WTC11 (cell line): ENCODE data around the gene MYOD1. TPM values are rescaled to one million over a fixed set of nuclear protein-coding genes. Genes with fewer than 3 reads are reported as not detected.

Experiments
- ATAC-seq: fragments of 200-7000 bp; cut with Tn5 transposase; 2 replicates; pipeline ENCODE4 v1.10.0; 2021; ENCODE audit warnings: mild to moderate bottlenecking, moderate library complexity
- CTCF ChIA-PET: fragments of 300-600 bp; sonication (Branson Sonifier 250); formaldehyde crosslinking; loops from one replicate; lab custom pipeline; 2021; ENCODE audit warnings: antibody characterized with exemption; lab: Charles Lee
- POLR2A ChIA-PET: fragments of 350-600 bp; sonication (Branson Sonifier 250); formaldehyde crosslinking; loops from one replicate; lab custom pipeline; 2021; ENCODE audit warnings: antibody characterized with exemption; lab: Charles Lee
- DNase-seq: peaks from one replicate; pipeline ENCODE4 v3.0.0; 2021; ENCODE audit warnings: low spot score
- H3K27ac Mint-ChIP-seq: 2 replicates; pipeline ENCODE4 v1.8.0; 2021; ENCODE audit warnings: mixed read lengths
- H3K27me3 Mint-ChIP-seq: 2 replicates; pipeline ENCODE4 v1.8.0; 2021; ENCODE audit warnings: low read depth, mild to moderate bottlenecking, moderate library complexity, mixed read lengths
- H3K36me3 Mint-ChIP-seq: 2 replicates; pipeline ENCODE4 v1.8.0; 2021; ENCODE audit warnings: mixed read lengths
- H3K4me1 Mint-ChIP-seq: 2 replicates; pipeline ENCODE4 v1.8.0; 2022; ENCODE audit warnings: mixed read lengths
- H3K4me3 Mint-ChIP-seq: 2 replicates; pipeline ENCODE4 v1.8.0; 2021; ENCODE audit warnings: mild to moderate bottlenecking, moderate library complexity, mixed read lengths
- H3K9me3 Mint-ChIP-seq: 2 replicates; pipeline ENCODE4 v1.8.0; 2021; ENCODE audit warnings: mixed read lengths
- ATF6 ChIP-seq: sonication (generic); formaldehyde crosslinking; IDR thresholded peaks from 2 replicates; pipeline ENCODE4 v1.8.1; 2023; ENCODE audit warnings: mild to moderate bottlenecking, missing genetic modification reagents
- HMGA2 ChIP-seq: fragments of 250-450 bp; sonication (Bioruptor Pico); IDR thresholded peaks from 2 replicates; pipeline ENCODE4 v1.4.0; 2021; ENCODE audit warnings: mild to moderate bottlenecking, moderate library complexity
- KAT7 ChIP-seq: sonication (generic); formaldehyde crosslinking; IDR thresholded peaks from 2 replicates; pipeline ENCODE4 v1.8.1; 2023; ENCODE audit warnings: missing genetic modification reagents, mild to moderate bottlenecking, borderline replicate concordance
- NFYB ChIP-seq: sonication (generic); formaldehyde crosslinking; conservative IDR thresholded peaks from 2 replicates; pipeline ENCODE4 v1.8.0; 2022; ENCODE audit warnings: low read depth, missing genetic modification reagents
- SMAD3 ChIP-seq: sonication (generic); formaldehyde crosslinking; IDR thresholded peaks from 2 replicates; pipeline ENCODE4 v1.8.0; 2022; ENCODE audit warnings: missing genetic modification reagents, mild to moderate bottlenecking, borderline replicate concordance
- SP1 ChIP-seq: sonication (generic); formaldehyde crosslinking; conservative IDR thresholded peaks from 2 replicates; pipeline ENCODE4 v1.8.1; 2022; ENCODE audit warnings: missing genetic modification reagents
- ZBTB21 ChIP-seq: sonication (generic); formaldehyde crosslinking; IDR thresholded peaks from 2 replicates; pipeline ENCODE4 v1.8.1; 2023; ENCODE audit warnings: mild to moderate bottlenecking, missing genetic modification reagents, borderline replicate concordance
- ZNF219 ChIP-seq: sonication (generic); formaldehyde crosslinking; IDR thresholded peaks from 2 replicates; pipeline ENCODE4 v1.8.0; 2023; ENCODE audit warnings: missing genetic modification reagents, mild to moderate bottlenecking, borderline replicate concordance
- ZNF232 ChIP-seq: sonication (generic); formaldehyde crosslinking; IDR thresholded peaks from 2 replicates; pipeline ENCODE4 v1.8.0; 2022; ENCODE audit warnings: mild to moderate bottlenecking, missing genetic modification reagents
- ZNF423 ChIP-seq: fragments of 250-450 bp; sonication (Bioruptor Pico); IDR thresholded peaks from 2 replicates; pipeline ENCODE4 v2.1.2; 2022; ENCODE audit warnings: mild to moderate bottlenecking, moderate library complexity
- total RNA-seq: library from RNA; stranded (reverse); gene quantifications from 3 replicates; pipeline ENCODE4 v1.2.3, GENCODE V29; 2021
- TF ChIP-seq, protein P1 (sequence below): sonication (generic); formaldehyde crosslinking; IDR thresholded peaks from 2 replicates; pipeline ENCODE4 v1.8.1; 2022; ENCODE audit warnings: low read depth, missing genetic modification reagents, borderline replicate concordance
- TF ChIP-seq, protein P2 (sequence below): sonication (generic); formaldehyde crosslinking; IDR thresholded peaks from 2 replicates; pipeline ENCODE4 v1.8.1; 2022; ENCODE audit warnings: low read depth, mild to moderate bottlenecking, moderate library complexity, missing genetic modification reagents, borderline replicate concordance
- TF ChIP-seq, protein P3 (sequence below): fragments of 250-450 bp; sonication (Bioruptor Pico); IDR thresholded peaks from 2 replicates; pipeline ENCODE4 v1.9.0; 2021; ENCODE audit warnings: mild to moderate bottlenecking

The MYOD1 gene
- total RNA-seq, 1 experiment from 2014 or later, result not detected

DNA sequence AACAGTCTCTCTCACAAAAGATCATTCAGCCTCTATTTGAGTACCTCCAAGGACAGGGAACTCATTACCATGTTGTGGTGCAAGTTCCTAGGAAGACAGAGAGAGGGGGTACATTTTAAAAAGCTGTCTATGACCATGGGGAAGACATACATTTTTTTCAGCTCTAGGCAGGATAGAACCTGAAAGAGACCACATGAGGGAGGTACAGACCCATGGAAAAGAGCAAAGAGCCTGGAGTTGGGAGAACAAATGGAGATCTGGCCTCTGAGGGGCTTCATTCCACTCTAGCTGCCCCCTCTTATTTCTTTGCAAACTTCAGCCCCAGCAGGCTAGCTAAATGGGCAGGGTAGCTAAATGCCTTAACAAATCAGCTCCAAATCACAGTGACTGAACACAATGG, 51.5 kb downstream of the MYOD1 start (continued):
- no peak for TF ChIP-seq ZNF219 (CRISPR knock-in tag)
- TF ChIP-seq, protein P1, sequence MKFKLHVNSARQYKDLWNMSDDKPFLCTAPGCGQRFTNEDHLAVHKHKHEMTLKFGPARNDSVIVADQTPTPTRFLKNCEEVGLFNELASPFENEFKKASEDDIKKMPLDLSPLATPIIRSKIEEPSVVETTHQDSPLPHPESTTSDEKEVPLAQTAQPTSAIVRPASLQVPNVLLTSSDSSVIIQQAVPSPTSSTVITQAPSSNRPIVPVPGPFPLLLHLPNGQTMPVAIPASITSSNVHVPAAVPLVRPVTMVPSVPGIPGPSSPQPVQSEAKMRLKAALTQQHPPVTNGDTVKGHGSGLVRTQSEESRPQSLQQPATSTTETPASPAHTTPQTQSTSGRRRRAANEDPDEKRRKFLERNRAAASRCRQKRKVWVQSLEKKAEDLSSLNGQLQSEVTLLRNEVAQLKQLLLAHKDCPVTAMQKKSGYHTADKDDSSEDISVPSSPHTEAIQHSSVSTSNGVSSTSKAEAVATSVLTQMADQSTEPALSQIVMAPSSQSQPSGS, result no peak
- TF ChIP-seq, all 79 proteins: peak for 0

DNA sequence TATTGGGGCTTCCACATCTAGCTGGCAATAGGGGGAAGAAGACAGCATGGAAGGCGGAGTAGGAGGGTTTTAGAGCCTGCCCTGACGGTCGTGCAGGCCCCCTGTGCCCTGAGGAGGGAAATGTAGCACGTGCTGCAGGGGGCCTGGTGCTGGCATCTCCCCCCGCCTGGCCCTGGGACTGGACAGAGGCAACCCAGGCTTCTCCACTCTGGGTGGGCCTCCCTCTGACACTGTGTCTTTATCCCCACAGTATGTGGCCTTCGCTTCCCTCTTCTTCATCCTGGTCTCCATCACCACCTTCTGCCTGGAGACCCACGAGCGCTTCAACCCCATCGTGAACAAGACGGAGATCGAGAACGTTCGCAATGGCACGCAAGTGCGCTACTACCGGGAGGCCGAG, 52.0 kb downstream of the MYOD1 start:
- TF ChIP-seq ATF6 (CRISPR knock-in tag) (no peak), HMGA2 (CRISPR knock-in tag) (no peak), ZBTB21 (CRISPR knock-in tag) (no peak), SP1 (no peak), NFYB (CRISPR knock-in tag) (no peak), ZNF423 (CRISPR knock-in tag) (no peak), KAT7 (no peak), SMAD3 (CRISPR knock-in tag) (no peak), ZNF232 (no peak)
- TF ChIP-seq, protein P2, sequence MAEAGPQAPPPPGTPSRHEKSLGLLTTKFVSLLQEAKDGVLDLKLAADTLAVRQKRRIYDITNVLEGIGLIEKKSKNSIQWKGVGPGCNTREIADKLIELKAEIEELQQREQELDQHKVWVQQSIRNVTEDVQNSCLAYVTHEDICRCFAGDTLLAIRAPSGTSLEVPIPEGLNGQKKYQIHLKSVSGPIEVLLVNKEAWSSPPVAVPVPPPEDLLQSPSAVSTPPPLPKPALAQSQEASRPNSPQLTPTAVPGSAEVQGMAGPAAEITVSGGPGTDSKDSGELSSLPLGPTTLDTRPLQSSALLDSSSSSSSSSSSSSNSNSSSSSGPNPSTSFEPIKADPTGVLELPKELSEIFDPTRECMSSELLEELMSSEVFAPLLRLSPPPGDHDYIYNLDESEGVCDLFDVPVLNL (CRISPR knock-in tag), result no peak
- TF ChIP-seq, protein P3, sequence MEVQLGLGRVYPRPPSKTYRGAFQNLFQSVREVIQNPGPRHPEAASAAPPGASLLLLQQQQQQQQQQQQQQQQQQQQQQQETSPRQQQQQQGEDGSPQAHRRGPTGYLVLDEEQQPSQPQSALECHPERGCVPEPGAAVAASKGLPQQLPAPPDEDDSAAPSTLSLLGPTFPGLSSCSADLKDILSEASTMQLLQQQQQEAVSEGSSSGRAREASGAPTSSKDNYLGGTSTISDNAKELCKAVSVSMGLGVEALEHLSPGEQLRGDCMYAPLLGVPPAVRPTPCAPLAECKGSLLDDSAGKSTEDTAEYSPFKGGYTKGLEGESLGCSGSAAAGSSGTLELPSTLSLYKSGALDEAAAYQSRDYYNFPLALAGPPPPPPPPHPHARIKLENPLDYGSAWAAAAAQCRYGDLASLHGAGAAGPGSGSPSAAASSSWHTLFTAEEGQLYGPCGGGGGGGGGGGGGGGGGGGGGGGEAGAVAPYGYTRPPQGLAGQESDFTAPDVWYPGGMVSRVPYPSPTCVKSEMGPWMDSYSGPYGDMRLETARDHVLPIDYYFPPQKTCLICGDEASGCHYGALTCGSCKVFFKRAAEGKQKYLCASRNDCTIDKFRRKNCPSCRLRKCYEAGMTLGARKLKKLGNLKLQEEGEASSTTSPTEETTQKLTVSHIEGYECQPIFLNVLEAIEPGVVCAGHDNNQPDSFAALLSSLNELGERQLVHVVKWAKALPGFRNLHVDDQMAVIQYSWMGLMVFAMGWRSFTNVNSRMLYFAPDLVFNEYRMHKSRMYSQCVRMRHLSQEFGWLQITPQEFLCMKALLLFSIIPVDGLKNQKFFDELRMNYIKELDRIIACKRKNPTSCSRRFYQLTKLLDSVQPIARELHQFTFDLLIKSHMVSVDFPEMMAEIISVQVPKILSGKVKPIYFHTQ (CRISPR knock-in tag), result no peak
- TF ChIP-seq, all 79 proteins: peak for 0
- ATAC-seq (no peak), DNase-seq (no peak)
- CTCF ChIA-PET, result interaction anchor here (1.0 to 1.7 kb wide), 4 partner anchors 37 to 202 kb away, joined by 4 to 9 read pairs (median 6); partner anchors contain the start of gene KCNC1
- H3K4me3 Mint-ChIP-seq, result no peak overlapping the region
- H3K27me3 Mint-ChIP-seq, result no peaks in the 10 kb centered on the region
- peaks cover 4% of the 10 kb centered on the region; the same call in 1 of the 2 replicates for H3K4me1 Mint-ChIP-seq
- H3K36me3 Mint-ChIP-seq, result no peaks in the 10 kb centered on the region
- POLR2A ChIA-PET, result no interaction called here
- H3K9me3 Mint-ChIP-seq, result no peaks in the 10 kb centered on the region
- H3K27ac Mint-ChIP-seq, result no peak overlapping the region

Other genes starting within 250 kb of the MYOD1 start
- 3.9 to 7.3 TPM (median 4.1 TPM) in 3 replicates for gene ABCC8, start 242.7 kb upstream of the MYOD1 start, total RNA-seq
- gene USH1C, start 175.2 kb upstream of the MYOD1 start, total RNA-seq, result 3.3 to 3.9 TPM (median 3.7 TPM) in 3 replicates
- gene OTOG, start 172.3 kb upstream of the MYOD1 start, total RNA-seq, result 1.4 to 3.5 TPM (median 2.1 TPM) in 3 replicates
- gene KCNC1, start 15.2 kb downstream of the MYOD1 start, total RNA-seq, result 0.09 to 0.21 TPM (median 0.20 TPM) in 3 replicates